GM12801 (cell line): ENCODE results near the gene AGXT.

Experiments used
- CTCF ChIP-seq: IDR thresholded peaks from one replicate; pipeline ENCODE4 v1.5.1; 2011; ENCODE audit warnings: control low read depth; ENCODE audit not compliant: insufficient read length; ENCODE audit errors: extremely low read depth

The AGXT gene

GRCh38 chr2:240925568-240926515, 57.2 kb downstream of the AGXT start:
- no peak for TF ChIP-seq CTCF

- TF ChIP-seq CTCF, result no peak
Measured at GRCh38 chr2:240926516-240927389, 58.1 kb downstream of the AGXT start.

GRCh38 chr2:240927390-240927781, 58.8 kb downstream of the AGXT start:
- no peak for TF ChIP-seq CTCF

- TF ChIP-seq CTCF, result no peak
Measured at GRCh38 chr2:240928476-240929363, 60.1 kb downstream of the AGXT start.

- no peak for TF ChIP-seq CTCF
Measured at GRCh38 chr2:240929364-240930095, 60.9 kb downstream of the AGXT start.
